ENCODE results near the gene CASKIN1. TPM values are rescaled to one million over a fixed set of nuclear protein-coding genes. Genes with fewer than 3 reads are reported as not detected.

The CASKIN1 gene
- total and polyA plus RNA-seq, 2 of the 8 experiments (the other 6 are each of a cell fraction or from before 2014, with no cell fraction given), result 1.2 to 6.4 TPM

DNA sequence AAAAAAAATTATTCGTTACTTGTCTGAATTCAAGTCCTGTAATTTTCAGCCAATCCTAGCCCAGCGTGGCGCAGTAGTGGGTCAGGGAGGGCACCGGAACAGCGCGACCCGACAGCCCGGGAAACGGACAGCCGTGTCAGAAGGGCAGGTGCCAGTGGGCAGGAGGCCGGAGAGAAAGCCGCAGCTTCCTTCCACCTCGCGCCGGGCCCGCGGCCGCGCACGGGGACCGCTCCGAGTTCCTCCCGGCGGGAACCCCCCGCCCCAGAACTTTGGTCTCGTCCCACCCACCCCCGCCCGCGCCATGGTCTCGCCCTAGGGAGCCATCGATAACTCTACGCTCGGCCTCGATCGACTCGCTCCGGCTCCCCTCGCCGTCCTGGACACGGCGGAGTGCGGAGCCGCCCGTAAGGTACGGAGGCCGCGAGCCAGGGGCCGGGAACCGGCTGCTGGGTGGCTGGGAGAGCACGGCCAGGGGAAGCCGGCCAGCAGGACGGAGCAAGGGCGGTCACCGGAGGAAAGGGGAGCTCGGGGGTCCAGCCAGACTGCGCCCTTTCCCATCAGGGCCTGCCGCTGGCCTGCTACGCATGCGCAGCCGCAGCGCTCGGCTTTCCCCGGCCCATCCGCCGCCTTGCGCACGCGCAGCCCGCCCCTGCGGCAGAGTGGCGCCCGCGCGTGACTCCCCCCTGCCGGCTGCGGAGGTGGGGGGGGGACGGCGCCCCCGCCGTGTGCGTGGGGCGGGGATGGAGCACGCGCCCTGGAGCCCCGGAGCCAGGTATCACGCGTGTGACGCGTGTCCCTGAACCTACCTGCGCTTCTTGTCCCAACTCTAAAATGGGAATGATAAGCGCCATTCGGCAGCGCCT lies 8.9 kb upstream of the CASKIN1 start, which contains the start of gene MLST8 (continued):
- TF ChIP-seq ZNF274 (IDR thresholded peaks at IDR 0.05; ENCODE audit: borderline replicate concordance, extremely low read depth, low read length), result no peak
- no peak for TF ChIP-seq SP2 (IDR thresholded peaks at IDR 0.05; ENCODE audit: low read length)
- no peak for TF ChIP-seq BRCA1 (IDR thresholded peaks at IDR 0.05; ENCODE audit: low read depth, low read length)
- peak in 1 of 2 experiments; percentile 94; a peak in 2 of 3 replicates for TF ChIP-seq POLR2A (IDR thresholded peaks at IDR 0.05; ENCODE audit: control extremely low read depth in 1 of 2, low read depth in 2 of 2, low read length in 2 of 2)
- peak; percentile 2; the same call in 1 of the 2 replicates for TF ChIP-seq SIX5 (IDR thresholded peaks at IDR 0.05; ENCODE audit: low read depth, low read length)
- TF ChIP-seq ASH2L (IDR thresholded peaks at IDR 0.05; ENCODE audit: low read length), result peak; percentile 88
- TF ChIP-seq SIRT6 (IDR thresholded peaks at IDR 0.05; ENCODE audit: low read length), result no peak
- TF ChIP-seq TCF12 (IDR thresholded peaks at IDR 0.05; ENCODE audit: low read depth, low read length), result 0 out of 2 replicates have a peak, but pooled peaks have one; percentile 11
- peak; percentile 98 for TF ChIP-seq KDM4A (IDR thresholded peaks at IDR 0.05; ENCODE audit: low read depth, low read length, severe bottlenecking)
- 0 out of 2 replicates have a peak, but pooled peaks have one; percentile 22 for TF ChIP-seq SUZ12 (IDR thresholded peaks at IDR 0.05; ENCODE audit: low read length)
- TF ChIP-seq, protein P1, sequence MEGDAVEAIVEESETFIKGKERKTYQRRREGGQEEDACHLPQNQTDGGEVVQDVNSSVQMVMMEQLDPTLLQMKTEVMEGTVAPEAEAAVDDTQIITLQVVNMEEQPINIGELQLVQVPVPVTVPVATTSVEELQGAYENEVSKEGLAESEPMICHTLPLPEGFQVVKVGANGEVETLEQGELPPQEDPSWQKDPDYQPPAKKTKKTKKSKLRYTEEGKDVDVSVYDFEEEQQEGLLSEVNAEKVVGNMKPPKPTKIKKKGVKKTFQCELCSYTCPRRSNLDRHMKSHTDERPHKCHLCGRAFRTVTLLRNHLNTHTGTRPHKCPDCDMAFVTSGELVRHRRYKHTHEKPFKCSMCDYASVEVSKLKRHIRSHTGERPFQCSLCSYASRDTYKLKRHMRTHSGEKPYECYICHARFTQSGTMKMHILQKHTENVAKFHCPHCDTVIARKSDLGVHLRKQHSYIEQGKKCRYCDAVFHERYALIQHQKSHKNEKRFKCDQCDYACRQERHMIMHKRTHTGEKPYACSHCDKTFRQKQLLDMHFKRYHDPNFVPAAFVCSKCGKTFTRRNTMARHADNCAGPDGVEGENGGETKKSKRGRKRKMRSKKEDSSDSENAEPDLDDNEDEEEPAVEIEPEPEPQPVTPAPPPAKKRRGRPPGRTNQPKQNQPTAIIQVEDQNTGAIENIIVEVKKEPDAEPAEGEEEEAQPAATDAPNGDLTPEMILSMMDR (IDR thresholded peaks at IDR 0.05; ENCODE audit: control extremely low read depth in 1 of 3, insufficient read depth in 1 of 3, low read depth in 1 of 3, low read length in 3 of 3), result no peak
- peak; percentile 21; the same call in 1 of the 2 replicates for TF ChIP-seq BACH1 (IDR thresholded peaks at IDR 0.05; ENCODE audit: low read length)
- no peak for TF ChIP-seq EZH2 (IDR thresholded peaks at IDR 0.05; ENCODE audit: low read depth, low read length, severe bottlenecking)
- TF ChIP-seq, protein P2, sequence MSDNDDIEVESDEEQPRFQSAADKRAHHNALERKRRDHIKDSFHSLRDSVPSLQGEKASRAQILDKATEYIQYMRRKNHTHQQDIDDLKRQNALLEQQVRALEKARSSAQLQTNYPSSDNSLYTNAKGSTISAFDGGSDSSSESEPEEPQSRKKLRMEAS (IDR thresholded peaks at IDR 0.05), result peak; percentile 63; the same call in 1 of the 2 replicates
- no peak for TF ChIP-seq JUN (IDR thresholded peaks at IDR 0.05; ENCODE audit: low read depth, low read length)
- TF ChIP-seq, protein P3, sequence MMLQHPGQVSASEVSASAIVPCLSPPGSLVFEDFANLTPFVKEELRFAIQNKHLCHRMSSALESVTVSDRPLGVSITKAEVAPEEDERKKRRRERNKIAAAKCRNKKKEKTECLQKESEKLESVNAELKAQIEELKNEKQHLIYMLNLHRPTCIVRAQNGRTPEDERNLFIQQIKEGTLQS (IDR thresholded peaks at IDR 0.05; ENCODE audit: insufficient read depth, low read depth, low read length), result no peak
- TF ChIP-seq KDM1A (IDR thresholded peaks at IDR 0.05; ENCODE audit: borderline replicate concordance, low read length), result no peak
- no peak for TF ChIP-seq RNF2 (IDR thresholded peaks at IDR 0.05; ENCODE audit: borderline replicate concordance, low read depth, low read length, missing control alignments, poor library complexity, severe bottlenecking)
- no peak for TF ChIP-seq MAFK (IDR thresholded peaks at IDR 0.05; ENCODE audit: low read depth, low read length)
- no peak for TF ChIP-seq SAP30 (IDR thresholded peaks at IDR 0.05; ENCODE audit: insufficient read depth, insufficient replicate concordance, low read length)

All from H1 (cell line).